HG03439 (cell line): ENCODE results near the gene LANCL2.
"Not testable (repeated sequence)": the region's sequence is repeated elsewhere in the genome, so short reads cannot be mapped to it uniquely, and the experiment has no call there.

Source experiments
- ATAC-seq: cut with Tn5 transposase; IDR thresholded peaks from one replicate; pipeline ENCODE4 v1.9.1; 2021; ENCODE audit warnings: mild to moderate bottlenecking, moderate library complexity; ENCODE audit not compliant: unreplicated experiment

The LANCL2 gene, protein sequence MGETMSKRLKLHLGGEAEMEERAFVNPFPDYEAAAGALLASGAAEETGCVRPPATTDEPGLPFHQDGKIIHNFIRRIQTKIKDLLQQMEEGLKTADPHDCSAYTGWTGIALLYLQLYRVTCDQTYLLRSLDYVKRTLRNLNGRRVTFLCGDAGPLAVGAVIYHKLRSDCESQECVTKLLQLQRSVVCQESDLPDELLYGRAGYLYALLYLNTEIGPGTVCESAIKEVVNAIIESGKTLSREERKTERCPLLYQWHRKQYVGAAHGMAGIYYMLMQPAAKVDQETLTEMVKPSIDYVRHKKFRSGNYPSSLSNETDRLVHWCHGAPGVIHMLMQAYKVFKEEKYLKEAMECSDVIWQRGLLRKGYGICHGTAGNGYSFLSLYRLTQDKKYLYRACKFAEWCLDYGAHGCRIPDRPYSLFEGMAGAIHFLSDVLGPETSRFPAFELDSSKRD

GRCh38 chr7:55365205-55365674 lies at the start of gene LANCL2:
LANCL2 (plus strand) TSS chr7:55365337; CDS start chr7:55366026, 689 bp downstream.
- peak; percentile 33 for ATAC-seq

GRCh38 chr7:55325371-55325792 lies 39.8 kb upstream of the LANCL2 start:
- no peak for ATAC-seq

DNA sequence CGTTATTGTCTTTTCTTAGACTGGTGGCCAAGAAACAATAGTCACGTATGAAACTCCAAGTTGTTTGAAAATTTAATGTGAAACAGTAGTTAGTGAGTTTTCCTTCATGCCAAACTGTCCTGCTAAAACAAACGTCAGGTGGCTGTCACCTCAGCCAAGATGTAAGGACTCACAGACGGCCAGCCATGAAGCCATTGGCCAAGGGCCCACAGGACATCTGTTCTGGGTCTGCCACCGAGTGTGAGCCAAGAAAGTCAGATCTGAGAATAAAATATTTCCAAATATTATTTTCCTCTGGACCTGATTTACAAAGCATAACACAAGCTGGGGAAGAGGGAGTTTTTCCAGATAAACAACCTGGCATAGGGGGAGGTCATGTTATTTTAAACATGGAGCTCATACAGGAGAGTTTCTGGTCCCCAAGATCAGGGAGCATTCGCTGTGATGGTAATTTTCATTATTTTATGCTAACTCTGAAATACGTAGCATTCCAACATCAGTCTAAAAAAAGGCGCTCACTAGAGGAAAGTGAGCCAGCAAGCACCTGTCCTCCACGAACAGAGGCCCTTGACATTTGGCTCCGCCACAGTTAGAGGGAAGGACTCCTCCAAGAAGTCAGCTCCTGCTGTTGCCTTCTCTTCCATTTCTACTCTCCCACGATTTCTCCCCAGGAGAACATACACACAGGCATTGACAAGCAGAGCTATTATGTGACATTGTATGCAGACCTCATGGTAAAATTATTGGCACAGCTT lies 38.9 kb upstream of the LANCL2 start:
- no peak for ATAC-seq

DNA sequence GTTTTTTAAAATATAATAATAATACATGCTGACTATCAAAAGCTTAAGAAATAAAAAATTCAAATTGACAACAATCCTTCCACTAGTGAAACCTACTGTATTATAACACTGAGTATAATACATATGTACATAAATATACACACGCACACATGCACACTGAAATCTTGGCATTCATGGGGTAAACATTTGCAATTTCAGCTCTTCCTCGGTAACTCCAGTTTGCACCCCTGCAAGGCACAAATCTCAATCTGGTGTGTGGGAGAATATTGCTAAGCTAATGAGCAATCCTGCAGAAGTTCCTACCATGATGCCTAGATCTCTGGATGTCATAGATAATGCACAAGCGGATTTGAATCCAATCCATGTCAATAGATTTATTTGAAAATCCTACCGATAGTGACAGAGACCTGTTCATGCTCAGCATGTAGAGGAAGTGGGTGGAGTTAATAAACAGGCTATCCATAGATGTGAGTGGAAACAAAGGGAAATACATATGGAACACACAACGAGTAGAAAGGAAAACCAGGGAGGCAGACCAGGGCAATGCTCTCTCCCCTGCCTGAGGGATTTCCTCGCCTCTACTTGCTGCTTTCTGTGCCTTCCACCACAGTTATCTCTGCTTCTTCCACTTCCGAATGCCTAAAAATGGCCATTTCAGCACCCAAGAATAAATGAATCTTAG lies 38.1 kb upstream of the LANCL2 start:
- ATAC-seq: no peak

GRCh38 chr7:55335151-55335550 lies 30.0 kb upstream of the LANCL2 start:
- ATAC-seq: no peak

DNA sequence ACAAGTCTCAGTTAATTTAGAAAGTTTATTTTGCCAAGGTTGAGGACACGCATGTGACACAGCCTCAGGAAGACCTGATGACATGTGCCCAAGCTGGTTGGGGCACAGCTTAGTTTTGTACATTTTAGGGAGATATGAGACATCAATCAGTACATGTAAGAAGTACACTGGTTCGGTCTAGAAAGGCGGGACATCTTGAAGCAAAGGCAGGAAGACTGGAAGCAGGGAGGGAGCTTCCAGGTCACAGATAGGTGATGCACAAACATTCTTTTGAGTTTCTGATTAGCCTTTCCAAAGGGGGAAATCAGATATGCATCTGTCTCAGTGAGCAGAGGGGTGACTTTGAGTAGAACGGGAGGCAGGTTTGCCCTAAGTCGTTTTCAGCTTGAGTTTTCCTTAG lies 29.4 kb upstream of the LANCL2 start:
- ATAC-seq: no peak

GRCh38 chr7:55336540-55336939 lies 28.6 kb upstream of the LANCL2 start:
- no peak for ATAC-seq

DNA sequence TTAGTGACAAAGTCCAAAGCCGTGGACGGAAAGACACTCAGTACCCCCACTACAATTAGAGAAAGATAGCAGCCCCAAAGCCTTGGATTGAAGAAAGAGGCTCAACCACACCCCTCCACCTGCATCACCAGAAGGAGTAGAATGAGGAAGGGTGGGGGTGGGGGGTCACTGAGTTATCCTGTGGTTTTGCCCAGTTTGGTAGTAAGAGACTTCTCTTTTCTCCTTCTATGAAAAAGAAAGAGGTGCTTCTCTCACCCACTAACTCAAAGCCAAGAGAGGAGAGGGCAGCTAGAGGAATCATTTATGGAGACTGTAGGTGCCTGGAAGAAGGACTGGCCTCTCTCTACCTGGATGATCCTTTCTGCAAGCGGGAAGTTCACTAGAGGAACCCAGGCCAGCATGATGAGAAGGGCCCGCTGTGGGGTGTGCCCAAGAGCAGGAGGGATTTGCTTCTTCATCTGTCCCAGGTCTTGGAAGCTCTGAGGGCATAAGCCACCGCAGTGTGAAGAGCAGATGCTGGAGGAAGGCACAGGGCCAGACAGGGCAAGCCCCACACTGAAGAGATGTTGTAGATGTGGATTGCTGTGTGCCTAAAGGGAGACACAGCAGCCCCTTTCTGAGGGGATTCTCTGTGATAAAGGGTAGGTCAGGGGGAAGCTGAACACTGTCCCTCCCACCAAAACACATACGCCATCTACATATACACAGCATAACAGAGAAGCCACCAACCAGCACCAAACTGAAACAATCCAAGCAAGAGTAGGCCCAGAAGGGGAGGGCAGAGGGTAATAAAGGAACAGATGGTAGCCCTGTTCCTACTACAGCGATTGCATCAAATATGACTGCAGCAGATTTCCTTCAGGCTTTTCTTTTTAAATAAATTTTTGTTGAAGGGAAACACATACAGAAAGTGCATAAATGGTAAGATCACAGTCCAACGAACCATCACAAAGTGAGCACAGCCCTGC lies 25.8 kb upstream of the LANCL2 start:
- ATAC-seq: no peak

DNA sequence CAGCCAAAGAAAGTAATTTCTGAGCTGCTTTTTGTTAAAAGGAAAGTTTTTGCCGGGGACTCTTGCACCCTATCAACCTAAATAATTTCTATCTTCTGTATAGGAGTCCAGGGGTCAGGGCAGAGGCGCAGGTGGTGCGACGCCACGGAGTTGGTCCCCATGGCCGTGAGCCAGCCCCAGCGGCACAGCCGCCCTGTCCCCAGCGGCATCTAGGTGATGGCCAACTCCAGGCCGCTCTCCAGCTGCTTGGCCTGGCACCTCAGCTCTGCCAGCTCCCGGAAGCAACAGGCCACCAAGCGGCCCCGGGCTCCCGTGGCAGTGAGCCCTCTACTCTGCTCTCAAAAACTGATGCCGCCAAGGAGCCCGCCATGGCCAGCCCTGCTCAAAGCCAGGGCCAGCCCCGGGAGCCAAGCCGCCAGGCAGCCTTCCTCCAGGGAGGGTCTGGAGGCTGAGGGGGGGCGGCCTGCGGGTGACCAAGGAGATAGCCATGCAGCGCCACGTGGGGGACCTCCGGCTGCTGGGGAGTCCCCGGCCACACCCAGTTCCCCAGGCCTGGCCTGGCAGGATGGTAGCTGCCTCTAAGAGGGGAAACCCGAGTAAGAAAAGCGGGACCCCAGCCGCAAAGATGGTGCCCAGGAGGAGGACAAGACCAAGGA lies 22.8 kb upstream of the LANCL2 start:
- ATAC-seq: no peak

DNA sequence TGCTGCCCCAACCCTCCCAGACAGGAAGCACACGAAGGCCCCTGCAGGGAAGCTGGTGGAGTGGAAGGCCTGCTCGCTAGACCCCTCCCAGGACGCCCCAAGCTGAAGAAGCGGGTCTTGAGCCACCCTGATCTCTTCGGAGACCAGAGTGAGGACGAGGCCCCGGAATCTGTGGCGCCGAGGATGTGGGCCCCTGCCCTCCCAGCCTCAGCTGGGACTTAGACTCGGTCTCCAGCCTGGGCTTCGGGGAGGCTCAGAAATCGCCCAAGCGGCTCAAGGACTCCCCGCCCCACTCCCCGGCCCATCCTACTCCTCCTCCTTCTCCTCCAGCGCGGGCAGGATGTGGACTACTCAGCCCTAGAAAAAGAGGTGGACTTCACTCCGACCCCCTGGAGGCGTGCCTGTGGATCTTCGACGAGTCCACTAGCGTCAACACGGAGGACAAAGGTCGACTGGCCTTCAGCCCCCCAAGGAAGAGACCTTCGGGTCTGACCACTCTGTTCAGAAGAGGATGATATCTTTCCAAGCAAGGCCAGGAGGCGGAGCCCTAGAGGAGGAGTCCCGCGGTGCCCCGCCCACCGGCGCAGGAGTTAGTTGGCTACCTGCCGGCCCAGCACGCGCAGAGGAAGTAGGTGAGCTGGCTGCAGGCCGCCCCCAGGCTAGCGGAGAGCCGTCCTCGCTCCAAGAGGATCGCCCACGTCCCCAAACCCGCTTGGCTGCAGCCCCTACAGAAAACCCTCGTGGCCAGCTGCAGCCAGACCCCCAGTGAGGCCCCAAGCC lies 21.9 kb upstream of the LANCL2 start:
- no peak for ATAC-seq

GRCh38 chr7:55343860-55344606 lies 21.1 kb upstream of the LANCL2 start:
- ATAC-seq: no peak

GRCh38 chr7:55344840-55345239 lies 20.3 kb upstream of the LANCL2 start:
- ATAC-seq: no peak

- ATAC-seq: no peak
Measured at GRCh38 chr7:55345292-55345691, 19.8 kb upstream of the LANCL2 start.

- ATAC-seq: no peak
Measured at GRCh38 chr7:55348502-55348901, 16.6 kb upstream of the LANCL2 start.

- ATAC-seq: no peak
Measured at GRCh38 chr7:55349121-55349520, 16.0 kb upstream of the LANCL2 start.

DNA sequence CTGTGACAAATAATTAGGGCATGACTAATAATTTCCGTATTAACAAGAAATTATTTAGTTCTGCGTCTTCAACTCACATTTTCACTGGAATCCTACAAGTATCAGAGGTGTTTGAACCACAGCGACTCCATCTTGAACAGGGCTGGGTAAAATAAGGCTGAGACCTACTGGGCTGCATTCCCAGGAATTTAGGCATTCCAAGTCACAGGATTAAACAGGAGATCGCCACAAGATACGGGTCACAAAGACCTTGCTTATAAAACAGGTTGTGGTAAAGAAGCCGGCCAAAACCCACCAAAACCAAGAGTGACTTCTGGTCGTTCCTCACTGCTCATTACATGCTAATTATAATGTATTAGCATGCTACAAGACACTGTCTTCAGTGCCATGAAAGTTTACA lies 14.9 kb upstream of the LANCL2 start:
- ATAC-seq: no peak

- ATAC-seq: no peak
Measured at GRCh38 chr7:55351263-55351662, 13.9 kb upstream of the LANCL2 start.

GRCh38 chr7:55352947-55353273 lies 12.2 kb upstream of the LANCL2 start:
- not testable (repeated sequence) for ATAC-seq
